ENCODE measurements around the gene SIGLEC12.

SIGLEC12 gene

DNA sequence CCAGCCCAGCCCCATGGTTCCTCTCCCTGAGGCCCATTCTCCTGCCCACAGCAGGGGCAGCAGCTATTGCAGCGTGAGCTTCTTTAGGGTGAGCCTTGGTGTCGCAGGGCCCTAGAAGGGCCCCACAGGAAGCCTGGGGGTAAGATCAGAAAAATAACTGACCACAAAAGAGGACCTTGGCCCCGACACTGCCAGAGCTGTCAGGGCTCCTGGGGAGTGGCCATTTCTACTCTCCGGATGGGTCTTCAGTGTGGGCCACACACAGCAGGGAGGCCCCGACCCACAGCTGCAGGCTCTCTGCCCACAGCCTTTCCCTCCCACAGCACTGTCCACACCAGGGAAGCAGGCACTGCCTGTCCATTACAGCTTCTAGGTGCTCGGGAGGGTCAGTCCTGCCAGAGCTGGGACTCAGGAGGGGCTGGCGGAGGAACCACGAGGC lies 39.9 kb downstream of the SIGLEC12 start:
- no peak for DNase-seq (ENCODE audit: extremely low read depth, low read depth)
- TF ChIP-seq, protein P1, sequence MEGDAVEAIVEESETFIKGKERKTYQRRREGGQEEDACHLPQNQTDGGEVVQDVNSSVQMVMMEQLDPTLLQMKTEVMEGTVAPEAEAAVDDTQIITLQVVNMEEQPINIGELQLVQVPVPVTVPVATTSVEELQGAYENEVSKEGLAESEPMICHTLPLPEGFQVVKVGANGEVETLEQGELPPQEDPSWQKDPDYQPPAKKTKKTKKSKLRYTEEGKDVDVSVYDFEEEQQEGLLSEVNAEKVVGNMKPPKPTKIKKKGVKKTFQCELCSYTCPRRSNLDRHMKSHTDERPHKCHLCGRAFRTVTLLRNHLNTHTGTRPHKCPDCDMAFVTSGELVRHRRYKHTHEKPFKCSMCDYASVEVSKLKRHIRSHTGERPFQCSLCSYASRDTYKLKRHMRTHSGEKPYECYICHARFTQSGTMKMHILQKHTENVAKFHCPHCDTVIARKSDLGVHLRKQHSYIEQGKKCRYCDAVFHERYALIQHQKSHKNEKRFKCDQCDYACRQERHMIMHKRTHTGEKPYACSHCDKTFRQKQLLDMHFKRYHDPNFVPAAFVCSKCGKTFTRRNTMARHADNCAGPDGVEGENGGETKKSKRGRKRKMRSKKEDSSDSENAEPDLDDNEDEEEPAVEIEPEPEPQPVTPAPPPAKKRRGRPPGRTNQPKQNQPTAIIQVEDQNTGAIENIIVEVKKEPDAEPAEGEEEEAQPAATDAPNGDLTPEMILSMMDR (IDR thresholded peaks at IDR 0.05; ENCODE audit: low read depth, low read length), result no peak

DNA sequence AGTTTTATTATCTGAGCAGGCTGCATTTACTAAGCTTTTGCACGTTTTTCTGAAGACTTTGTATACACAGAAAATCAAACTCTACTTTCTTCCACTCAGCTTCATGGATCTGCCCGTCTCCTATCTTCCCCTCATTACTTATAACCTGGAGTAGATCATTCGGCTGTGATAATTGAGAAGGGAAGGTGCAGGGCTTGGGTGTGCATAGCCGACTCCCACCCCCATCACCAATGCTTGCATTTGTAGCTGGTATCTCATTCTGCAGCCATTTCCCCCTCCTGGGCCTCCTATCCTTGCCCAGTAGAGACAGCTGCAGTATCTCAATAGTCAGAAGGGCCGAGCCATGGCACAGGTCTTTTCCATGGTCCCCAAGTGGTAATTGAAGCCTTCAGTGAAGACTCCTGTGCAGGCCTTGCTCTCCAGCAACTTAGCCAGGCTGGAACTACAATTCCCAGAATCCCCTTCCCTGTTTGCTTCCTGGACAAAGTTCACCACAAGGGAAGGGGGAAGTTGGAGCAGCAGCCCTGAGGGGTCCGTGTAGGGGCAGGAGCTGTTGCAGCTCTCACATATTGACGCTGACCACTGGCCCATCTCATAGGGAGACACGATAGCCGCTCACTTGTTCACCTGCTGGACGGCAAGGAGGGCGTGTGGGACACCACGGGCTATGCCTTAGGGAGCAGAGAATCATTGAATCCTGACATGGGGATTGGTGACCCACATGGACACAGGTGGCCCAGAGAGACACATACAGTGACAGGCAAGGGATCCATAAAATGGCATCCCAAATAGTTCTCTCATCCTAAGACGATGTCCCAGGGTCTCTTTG lies 41.2 kb downstream of the SIGLEC12 start:
- DNase-seq (ENCODE audit: extremely low read depth, low read depth), result no peak
- TF ChIP-seq, protein P1 (IDR thresholded peaks at IDR 0.05; ENCODE audit: low read depth, low read length), result no peak

DNA sequence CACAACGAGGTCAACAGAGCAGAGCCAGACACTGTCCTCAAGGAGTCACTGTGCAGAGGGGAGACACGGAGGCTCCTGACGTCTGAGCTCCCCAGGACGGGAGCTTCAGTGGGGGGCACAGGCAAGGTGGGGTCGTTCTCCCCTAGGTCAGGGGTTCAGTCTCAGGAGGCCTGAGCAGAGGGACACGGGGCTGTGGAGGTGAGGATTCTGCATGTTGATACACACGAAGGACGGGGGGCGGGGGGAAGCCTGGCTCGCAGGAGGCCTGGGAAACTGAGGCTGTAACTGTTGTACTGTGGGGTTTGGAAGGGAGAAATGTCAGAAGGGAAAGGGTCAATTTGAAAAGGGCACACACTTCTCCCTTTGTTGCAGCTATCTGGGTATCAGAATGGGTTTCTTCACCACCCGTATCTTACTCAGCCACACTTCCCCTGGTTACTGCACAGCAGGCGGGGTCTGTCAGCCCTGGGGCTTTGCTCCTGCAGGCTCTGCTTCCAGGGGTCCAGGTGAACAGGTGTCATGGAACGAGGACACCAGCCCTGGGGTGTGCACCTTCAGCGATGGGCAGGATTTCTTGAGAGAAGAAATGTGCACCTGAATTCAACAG lies 42.6 kb downstream of the SIGLEC12 start:
- no peak for DNase-seq (ENCODE audit: extremely low read depth, low read depth)
- TF ChIP-seq, protein P1 (IDR thresholded peaks at IDR 0.05; ENCODE audit: low read depth, low read length), result no peak

DNA sequence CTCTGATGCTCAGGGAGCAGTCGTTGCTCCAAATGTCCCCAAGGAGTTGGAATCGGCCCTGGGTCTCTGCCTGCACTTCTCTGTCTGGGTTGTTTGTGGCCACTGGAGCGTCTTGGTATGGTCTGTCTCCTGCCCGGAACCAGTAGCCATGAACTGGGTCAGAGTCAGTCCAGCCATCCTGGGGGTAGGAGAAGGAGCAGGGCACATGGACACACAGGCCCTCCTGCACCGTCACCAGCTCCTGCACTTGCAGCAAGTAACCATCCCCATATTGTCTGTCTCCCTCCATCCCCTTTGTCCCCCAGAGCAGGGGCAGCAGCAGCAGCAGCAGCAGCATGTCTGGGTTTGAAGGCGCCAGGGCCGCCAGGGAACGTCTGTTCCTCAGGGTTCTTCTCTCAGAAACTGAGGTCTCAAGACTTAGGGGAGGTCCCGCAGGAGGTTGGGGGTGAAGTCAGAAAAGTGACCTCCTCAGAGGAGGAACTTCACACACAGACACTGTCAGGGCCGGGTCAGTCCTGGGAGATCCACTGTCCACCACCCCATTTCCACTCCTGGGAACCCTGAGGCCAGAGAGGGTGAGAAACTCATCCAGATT lies 43.5 kb downstream of the SIGLEC12 start, which contains the start of gene SIGLEC8:
Gene SIGLEC8, minus strand, starts transcription at position 404 of the 595 bp plus-strand sequence. Its CDS starts 67 bp downstream, at position 337.
- TF ChIP-seq, protein P1 (IDR thresholded peaks at IDR 0.05; ENCODE audit: low read depth, low read length), result no peak

DNA sequence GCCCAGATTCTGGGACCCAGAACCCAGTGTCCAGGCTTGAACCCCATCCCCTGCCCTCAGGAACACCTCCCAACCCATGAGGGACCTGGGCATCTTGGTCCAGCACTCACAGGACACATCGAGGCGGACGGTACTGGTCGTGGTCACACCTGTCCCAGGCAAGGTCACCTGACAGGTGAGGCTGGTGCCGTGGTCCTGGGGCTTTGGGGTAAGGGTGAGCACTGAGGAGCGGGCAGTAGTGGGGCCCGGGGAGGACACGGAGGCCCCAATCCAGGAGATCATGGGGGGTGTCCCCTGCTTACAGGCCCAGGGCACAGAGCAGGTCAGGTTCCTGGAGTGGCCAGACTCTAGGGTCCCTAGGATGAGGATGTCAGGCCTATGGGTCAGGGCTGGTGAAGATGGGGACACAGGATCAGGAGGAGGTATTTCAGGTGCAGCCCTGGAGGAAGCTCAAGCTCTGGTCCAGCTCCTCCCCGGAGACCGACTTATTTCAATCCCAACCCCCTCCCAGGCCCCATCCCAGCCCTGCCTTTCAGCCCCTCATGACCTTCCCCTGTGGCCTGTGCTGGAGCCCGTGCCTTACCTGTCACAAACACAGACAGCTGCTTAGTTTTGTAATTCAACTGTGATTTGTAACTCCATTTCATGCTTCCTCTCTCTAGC lies 44.1 kb downstream of the SIGLEC12 start:
- TF ChIP-seq, protein P1 (IDR thresholded peaks at IDR 0.05; ENCODE audit: low read depth, low read length), result no peak
- DNase-seq (ENCODE audit: extremely low read depth, low read depth), result no peak

More for the DNA sequence above, 43.5 kb downstream of the SIGLEC12 start, which contains the start of gene SIGLEC8:
- DNase-seq (ENCODE audit: extremely low read depth, low read depth), result no peak

DNA sequence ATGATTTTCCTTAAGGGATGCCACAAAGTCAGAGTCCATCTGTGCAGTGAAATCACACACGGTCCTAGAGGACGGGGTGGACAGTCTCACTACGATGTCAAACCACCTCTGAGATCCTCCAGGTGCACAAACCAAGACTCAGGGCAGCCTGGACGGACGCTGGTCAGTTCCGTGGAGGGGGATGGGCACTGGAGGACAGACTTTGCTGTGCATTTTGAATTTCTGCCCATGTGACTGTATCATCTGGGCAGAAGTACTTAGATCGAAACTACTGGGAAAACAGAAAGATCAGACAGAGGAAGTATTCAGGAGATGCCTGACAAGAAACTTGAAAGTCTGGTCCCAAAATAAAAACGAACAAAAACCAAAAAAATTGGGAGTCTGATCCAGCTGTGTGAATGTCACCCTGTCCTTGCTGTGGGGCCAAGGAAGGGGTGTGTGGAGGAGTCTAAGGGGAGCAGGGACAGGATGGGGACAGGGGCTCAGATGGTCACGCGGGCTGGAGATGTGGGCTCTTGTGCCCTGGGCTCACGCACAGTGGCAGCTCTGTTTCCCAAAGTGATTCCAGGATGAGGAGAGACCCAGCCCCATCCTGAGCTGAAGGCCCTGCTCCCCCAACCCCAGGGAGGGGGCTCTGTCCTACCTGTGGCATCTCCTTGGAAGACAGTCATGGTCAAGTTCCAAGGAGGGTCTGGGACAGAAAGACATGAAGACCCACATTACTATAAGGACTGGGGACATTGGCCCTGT lies 44.9 kb downstream of the SIGLEC12 start:
- no peak for DNase-seq (ENCODE audit: extremely low read depth, low read depth)
- TF ChIP-seq, protein P1 (IDR thresholded peaks at IDR 0.05; ENCODE audit: low read depth, low read length), result no peak
